Activated T-helper 1 cell treated with anti-CD3 and anti-CD28 coated beads, Interleukin-2, amount 50 U/mL, for 16 hours (primary cell): ENCODE measurements around the gene ROR2.

Experiments
- DNase-seq, 2 donors: peaks; one replicate each; pipeline ENCODE4 v3.0.0-alpha.2; 2020; ENCODE audit warnings: low read depth in 1 of 2, low spot score in 1 of 2

The ROR2 gene

GRCh38 chr9:91589101-91589553 is 360.9 kb downstream of the ROR2 start:
- DNase-seq: no peak

GRCh38 chr9:91586282-91586681 is 363.7 kb downstream of the ROR2 start:
- no peak for DNase-seq

GRCh38 chr9:91583966-91584365 is 366.1 kb downstream of the ROR2 start:
- DNase-seq: no peak

- DNase-seq: no peak
Measured at GRCh38 chr9:91583161-91583875, 366.7 kb downstream of the ROR2 start.

- DNase-seq: no peak
Measured at GRCh38 chr9:91582181-91582580, 367.8 kb downstream of the ROR2 start.

GRCh38 chr9:91580136-91580535 is 369.9 kb downstream of the ROR2 start:
- DNase-seq: no peak

GRCh38 chr9:91578911-91579310 is 371.1 kb downstream of the ROR2 start:
- no peak for DNase-seq

GRCh38 chr9:91577633-91578061 is 372.4 kb downstream of the ROR2 start:
- DNase-seq: no peak

GRCh38 chr9:91572811-91573210 is 377.2 kb downstream of the ROR2 start:
- DNase-seq: no peak

- no peak for DNase-seq
Measured at GRCh38 chr9:91572044-91572443, 378.0 kb downstream of the ROR2 start.

- no peak for DNase-seq
Measured at GRCh38 chr9:91571036-91571435, 379.0 kb downstream of the ROR2 start.

- DNase-seq: no peak
Measured at GRCh38 chr9:91567642-91568274, 382.3 kb downstream of the ROR2 start.

GRCh38 chr9:91564081-91564670 is 385.9 kb downstream of the ROR2 start:
- DNase-seq: no peak

- no peak for DNase-seq
Measured at GRCh38 chr9:91562416-91562815, 387.6 kb downstream of the ROR2 start.

GRCh38 chr9:91560301-91560700 is 389.7 kb downstream of the ROR2 start:
- DNase-seq: no peak

GRCh38 chr9:91558879-91559278 is 391.1 kb downstream of the ROR2 start:
- no peak for DNase-seq

- DNase-seq: no peak
Measured at GRCh38 chr9:91558395-91558794, 391.6 kb downstream of the ROR2 start.

- DNase-seq: no peak
Measured at GRCh38 chr9:91557327-91557726, 392.7 kb downstream of the ROR2 start.

GRCh38 chr9:91555132-91555531 is 394.9 kb downstream of the ROR2 start:
- no peak for DNase-seq

GRCh38 chr9:91549177-91549576 is 400.9 kb downstream of the ROR2 start:
- DNase-seq: no peak

GRCh38 chr9:91547081-91547480 is 402.9 kb downstream of the ROR2 start:
- no peak for DNase-seq

- DNase-seq: no peak
Measured at GRCh38 chr9:91546574-91546973, 403.5 kb downstream of the ROR2 start.
